ENCODE measurements around the gene ZNF576.
"Not testable (repeated sequence)": the region's sequence is repeated elsewhere in the genome, so short reads cannot be mapped to it uniquely, and the experiment has no call there.

ZNF576 gene

DNA sequence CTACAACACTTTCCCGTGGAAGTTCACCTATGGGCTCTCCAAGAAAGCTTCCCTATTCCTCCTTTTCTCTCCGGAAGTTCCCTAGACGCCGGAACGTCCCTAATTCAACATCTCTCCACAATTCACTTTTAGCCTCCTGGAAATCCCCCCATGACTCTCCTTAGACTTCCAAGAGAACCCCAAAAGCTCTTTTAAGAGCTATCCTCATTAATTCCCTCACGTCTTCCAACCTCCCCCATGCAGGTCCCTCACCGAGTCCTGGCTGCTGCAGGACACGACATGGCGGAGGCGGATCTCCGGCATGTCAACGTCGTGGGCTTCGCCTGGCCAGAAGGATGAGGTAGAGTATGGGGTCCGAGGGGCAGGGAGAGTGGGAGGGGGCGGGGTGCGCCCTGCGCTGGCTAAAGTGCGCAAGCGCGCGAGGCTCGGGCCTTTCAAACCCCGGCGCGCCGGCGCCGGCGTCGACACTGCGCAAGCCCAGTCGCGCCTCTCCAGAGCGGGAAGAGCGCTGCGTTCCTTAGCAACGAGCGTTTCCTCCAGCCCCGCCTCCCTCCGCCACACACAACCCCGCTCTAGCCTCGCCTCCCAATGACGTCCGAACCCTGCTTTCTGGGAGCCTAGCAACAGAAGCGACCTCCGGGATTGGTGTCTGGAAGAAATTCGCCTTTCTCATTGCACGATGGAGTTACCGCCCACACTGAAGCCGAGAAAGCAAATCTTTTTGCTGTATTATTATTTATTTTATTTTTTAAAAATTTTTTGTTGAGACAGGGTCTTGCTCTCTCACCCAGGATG, 21.0 kb upstream of the ZNF576 start, which contains the start of the genes PINLYP and XRCC1:
TSS of gene PINLYP (plus strand) at position 646 of the 795 bp plus-strand sequence. CDS start 1,391 bp downstream, outside the sequence.
TSS of gene XRCC1 (minus strand) at position 372 of the 795 bp plus-strand sequence. CDS start at position 303, 69 bp downstream.
- DNase-seq, result peak; percentile 98

DNA sequence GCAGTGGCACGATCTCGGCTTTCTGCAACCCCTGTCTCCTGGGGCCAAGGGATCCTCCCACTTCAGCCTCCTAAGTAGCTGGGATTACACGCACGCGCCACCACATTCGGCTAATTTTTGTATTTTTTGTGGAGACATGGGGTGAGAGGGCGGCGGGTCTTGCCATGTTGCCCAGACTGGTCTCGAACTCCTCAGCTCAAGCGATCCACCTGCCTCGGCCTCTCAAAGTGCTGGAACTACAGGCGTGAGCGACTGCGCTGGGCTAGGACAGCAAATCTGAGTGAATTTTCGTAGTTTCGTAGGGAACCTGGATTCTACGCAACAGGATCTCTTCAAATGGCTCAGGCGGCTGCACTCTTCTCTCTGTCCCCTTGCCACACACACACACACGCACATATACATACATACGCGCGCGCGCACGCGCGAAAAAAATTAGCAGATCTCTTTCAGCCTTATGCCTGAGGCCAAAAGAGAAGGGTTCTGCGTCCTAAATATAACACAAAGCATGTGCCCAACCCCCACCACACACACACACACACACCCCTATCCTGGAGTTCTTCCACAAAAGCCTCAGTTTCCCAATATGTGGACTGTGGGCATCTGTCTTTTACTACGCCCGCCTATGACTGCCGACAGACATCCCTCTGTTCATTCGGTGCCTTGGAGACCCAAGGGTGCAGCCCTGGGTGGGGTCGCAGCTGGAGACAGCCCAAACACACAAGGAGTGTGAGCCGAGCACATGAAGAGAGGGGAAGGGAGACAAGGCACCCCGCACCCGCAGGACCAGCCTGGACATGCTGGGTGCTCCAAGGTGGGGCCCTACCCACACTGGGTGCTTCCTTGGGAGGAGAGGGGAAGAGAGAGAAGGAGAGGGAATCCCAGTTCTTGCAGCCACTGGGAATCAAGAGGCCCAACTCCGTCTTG, 20.2 kb upstream of the ZNF576 start:
- DNase-seq, result no peak

DNA sequence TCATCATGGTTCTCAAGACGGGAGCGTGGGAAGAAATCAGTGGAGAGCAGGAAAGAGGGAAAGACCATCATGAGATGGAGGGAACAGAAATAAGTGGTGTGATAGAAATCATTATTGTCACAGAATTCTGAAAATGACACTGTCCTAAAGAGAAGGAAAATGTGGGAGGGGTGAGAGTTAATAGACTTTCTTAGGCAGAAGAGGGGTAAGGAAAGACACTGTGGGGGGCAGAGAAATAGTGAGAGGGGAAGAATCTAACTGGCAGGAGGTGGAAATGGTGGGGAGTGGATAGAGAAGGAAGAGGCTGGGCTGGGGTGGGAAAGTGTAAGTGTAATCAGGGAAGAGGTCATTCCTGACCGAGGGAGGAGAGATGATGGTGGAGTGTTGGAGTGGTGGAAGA, 17.6 kb upstream of the ZNF576 start:
- no peak for DNase-seq

DNA sequence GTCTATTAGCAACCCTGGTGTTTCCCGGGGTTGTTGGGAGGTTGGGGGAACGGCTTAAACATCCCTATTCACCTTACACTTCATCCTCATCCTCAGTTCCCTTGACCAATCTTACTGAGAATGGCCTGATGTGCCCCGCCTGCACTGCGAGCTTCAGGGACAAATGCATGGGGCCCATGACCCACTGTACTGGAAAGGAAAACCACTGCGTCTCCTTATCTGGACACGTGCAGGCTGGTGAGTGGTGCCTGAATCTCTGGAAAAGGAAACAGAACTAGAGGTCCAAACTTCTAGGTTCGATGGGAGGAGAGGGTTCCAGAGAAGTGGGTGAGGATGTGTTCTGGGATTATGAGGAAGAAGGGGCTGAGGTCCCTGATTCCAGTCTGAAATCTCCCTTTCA, 14.9 kb upstream of the ZNF576 start:
- DNase-seq, result no peak

DNA sequence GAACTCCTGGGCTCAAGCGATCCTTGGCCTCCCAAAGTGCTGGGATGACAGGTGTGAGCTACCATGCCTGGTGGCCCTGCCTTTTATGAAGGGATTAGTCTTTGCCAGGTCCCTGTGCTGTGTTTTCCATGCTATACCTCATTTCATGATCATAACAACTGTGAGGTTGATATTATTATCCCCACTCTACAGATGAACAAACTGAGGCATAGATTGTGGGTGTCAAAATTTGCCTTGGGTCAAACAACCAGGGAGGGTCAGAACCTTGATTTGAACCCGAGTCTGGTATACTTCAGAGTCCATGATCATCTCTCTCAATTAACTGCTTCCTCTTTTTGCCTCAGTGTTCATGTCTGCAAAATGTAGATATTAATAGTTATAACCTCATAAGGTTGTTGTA, 13.9 kb upstream of the ZNF576 start:
- DNase-seq, result no peak

DNA sequence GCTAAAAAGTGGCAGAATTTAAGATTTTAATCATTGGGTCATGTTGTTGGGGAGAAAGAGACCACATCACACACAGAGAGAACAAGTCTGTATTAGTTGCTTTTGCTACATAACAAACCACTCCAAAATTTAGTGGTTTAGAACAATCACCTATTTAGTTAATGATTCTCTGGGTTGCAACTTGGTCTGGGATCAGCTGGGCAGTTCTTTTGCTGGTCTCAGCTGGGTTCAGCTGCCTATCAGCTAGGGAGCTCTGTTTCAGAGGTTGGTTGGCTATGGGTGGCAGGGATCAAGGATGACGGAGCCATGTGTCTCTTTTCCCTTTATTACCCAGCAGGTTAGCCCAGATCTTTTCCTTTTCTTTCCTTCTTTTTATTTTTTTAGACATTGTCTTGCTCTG, 11.9 kb upstream of the ZNF576 start:
- DNase-seq, result no peak

DNA sequence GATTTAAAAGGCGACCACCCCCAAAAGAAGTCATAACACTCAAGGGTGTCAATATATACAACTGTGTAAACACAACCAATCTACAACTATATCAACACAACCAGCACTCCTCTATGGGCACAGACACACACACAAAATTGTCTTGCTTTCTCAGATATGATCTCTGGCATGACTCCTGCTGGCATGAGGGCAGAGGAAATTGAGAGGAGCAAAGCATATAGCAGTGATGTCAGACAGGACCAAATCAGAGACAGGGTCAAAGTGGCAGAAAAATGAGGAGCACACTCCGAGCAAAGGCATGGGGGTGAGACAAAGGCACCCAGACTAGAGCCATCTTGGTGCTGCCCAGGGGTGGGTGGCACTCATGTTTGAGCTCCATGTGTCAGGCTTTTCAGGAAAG, 10.0 kb upstream of the ZNF576 start:
- no peak for DNase-seq

DNA sequence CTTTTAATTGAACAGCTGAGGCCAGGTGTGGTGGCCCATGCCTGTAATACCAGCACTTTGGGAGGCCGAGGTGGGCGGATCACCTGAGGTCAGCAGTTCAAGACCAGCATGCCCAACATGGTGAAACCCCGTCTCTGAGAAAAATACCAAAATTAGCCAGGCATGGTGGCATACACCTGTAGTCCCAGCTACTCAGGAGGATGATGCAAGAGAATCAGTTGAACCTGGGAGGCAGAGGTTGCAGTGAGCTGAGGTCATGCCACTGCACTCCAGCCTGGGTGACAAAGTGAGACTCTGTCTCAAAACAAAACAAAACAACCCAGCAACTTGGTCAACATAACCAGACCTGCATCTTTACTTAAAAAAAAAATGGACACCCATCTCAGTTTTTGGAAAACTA, 9.4 kb upstream of the ZNF576 start:
- not testable (repeated sequence) for DNase-seq

DNA sequence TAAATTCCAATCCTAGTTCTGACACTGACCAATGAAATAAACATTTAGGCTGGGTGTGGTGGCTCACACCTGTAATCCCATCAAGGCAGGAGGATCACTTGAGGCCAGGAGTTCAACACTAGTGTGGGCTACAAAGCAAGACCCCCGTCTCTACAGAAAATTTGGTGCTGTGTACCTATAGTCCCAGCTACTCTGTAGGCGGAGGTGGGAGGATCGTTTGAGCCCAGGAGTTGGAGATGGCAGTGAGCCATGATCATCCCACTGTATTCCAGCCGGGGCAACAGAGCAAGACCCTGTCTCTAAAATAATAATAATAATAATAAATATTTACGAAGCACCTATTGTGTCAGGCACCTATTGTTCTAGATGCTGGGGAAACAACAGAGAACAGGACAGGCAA, 7.1 kb upstream of the ZNF576 start:
- DNase-seq, result no peak

DNA sequence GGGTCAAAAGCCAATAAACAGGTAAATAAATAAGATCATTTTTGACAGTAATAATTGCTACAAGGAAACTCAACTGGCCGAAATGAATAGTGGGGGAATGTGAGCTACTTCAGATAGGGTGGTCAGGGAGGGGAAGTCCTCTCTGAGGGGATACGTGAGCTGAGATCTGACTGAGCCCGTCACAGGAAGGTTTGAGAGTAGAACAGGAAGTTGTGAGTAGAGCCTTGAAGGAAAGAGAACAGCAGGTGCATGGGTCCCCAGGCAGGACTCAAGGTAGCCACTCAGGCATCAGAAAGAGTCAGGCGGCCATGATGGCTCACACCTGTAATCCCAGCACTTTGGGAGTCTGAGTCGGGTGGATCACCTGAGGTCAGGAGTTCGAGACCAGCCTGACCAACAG, 6.7 kb upstream of the ZNF576 start:
- DNase-seq, result no peak

DNA sequence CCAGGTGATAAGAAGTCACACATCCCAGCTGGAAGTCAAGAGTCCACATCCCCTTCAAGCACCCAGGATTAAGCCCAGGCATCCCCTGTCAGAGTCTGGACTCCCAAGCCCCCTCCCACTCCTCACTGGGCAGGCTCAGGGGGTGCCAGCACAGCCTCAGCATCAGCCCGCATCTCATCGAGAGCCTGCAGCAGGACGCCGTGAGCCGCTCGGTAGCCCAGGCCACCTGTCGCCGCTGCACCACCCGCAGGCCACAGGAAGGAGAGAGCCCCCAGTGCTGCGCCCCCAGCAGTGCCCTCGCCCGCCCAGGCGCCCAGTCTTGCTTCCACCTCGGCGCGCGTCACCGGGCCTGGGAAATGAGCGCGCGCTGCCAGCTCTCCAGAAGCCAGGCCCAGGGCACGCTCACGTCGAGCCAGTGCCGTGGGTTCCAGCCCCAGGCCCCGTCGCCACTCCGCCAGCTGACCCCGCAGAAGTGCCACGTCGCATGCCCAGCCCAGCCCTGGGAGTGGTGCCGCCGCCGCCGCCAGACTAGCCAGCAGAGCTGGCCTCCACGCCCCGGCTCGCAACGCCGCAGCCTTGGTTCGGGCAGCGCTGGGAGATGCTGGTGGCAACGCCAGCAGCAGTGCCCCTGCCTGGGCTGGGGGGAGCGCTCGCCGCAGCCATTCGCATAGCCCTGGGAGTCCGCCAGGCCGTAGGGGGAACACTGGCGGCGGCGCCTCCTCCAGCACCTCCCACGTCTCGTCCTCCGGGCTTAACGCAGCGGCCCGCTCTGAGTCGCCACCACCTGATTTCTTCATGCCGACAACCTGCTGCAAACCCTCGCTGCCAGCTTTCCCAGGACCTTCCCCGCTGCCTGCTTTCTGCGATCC, 4.3 kb upstream of the ZNF576 start:
- no peak for DNase-seq

DNA sequence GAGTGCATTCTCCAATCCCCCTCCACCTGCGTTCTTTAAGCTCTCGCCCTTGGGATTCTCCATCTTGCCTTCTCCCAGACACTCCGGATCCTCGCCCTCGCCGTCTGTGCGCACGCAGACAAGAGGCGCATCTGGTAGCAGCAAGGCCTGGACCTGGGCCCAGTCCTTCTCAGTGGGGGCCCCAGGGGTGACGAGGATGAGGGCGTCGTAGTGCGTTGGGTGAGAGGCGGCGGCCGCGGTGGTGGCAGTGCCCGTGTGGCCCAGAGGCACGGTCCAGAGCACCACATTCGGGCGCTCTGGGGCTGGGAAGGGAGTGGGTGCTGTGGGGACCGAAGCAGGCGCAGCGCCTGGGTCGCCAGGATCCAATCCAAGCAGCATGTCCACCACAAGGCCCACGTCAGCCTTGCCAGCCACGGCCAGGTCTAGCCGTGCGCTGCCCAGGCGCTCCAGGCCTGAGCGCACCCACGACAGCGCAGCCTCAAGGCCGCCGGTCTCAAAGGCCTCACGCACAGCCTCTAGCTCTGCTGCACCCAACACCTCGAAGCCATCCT, 3.5 kb upstream of the ZNF576 start:
- DNase-seq, result no peak

DNA sequence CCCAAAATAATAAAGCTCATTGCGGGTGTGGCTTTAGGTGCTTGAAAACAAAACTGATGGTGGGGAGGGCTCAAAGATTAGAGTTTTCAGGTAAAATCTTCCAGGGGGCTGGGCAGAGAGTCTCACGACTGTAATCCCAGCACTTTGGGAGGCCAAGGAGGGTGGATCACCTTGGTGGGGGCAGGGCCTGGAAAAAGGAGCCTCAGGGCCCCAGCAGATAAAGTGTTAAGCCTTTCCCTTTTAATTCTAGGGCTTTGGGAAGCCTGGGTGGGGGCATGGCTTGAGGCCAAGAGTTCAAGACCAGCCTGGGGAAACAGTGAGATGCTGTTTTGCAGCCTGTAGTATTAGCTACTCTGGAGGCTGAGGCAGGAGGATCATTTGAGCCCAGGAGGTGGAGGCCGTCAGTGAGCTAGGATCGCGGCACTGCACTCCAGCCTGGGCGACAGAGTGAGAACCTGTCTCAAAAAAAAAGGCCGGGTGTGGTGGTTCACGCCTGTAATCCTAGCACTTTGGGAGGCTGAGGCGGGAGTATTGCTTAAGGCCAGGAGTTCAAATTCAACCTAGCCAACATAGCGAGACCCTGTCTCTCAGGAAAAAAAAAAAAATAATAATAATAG, 2.2 kb upstream of the ZNF576 start:
- DNase-seq, result no peak

DNA sequence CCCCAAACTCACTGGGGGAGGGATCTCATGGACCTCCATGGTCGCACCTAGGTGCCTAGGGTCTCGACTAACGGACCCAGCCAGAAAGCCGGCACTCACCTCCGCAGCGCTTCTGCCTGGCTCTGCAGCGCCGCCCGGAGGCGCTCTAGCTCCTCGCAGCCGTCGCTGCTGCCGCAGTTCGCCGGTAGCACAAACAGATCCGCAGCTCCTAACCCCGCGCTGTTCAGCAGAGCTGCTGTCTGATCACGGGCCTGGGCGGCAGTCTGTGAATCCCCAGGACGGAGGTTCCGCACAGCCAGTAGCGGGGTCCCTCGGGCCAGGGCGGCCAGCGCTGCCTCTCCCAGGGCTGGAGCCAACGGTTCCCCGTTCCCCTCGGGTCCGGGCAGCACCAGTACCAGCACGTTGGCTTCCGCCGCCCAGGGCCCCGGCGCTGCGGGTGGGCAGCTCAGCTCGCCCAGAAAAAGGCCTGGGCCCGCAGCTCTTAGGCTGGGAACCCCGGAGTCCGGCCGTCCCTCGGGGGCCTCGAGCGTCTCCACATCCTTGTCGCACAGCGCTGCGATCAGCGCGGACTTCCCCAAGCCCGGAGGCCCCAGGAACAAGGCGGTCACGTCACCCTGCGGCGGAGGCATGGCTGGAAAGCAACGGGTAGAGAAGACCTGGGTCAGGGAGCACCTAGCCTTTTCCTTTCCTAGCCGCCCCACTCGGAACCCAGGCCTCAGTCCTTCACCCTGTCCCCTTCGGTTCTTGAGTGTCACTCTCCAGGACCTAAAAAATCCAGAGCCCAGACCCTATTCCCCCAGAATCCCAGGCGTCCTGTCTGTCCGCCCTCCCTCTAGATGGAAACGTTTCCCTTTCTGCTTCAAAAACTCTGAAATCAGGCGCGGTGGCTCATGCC, 1.4 kb upstream of the ZNF576 start:
- DNase-seq, result peak; percentile 81

DNA sequence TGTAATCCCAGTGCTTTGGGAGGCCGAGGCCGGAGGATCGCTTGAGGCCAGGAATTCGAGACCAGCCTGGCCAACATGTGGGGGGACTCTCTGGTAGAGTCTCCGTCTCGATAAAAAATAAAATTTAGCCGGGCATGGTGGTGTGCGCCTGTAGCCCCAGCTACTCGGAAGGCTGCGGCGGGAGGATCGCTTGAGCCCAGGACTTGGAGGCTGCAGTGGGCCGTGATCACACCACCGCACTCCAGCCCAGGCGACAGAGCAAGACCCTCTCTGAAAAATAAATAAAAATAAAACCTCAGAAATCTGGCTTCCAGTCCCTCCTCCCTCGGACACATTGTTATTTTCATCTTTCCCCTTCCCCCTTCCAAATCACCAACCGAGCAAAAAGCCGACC, 793 bp upstream of the ZNF576 start:
- no peak for DNase-seq

DNA sequence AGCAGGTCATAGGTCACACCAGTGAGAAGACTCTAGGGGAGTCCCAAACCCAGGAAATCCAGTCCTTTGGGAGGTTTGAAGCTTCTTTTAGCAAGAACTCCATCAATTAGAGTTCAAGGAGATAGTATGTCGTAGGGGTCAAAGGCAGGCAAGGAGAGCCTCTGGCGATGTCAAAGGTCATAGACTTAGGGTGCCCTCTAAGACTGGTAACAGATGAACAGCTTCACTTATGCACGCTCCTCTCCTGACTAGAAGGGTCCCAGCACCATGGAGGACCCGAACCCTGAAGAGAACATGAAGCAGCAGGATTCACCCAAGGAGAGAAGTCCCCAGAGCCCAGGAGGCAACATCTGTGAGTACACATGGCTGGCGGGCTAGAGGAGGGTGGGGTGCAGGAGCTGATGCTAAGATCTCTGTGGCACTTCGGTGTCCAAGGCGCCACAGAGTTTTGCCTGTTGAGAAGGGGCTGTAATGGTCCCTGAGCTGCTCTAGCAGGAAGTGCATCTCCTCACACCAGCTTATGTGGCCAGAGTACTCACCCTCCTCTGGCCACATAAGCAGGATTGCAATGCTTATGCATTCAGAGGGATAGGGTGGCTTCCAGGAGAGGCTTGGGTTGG, 557 bp downstream of the ZNF576 start:
- DNase-seq, result no peak

DNA sequence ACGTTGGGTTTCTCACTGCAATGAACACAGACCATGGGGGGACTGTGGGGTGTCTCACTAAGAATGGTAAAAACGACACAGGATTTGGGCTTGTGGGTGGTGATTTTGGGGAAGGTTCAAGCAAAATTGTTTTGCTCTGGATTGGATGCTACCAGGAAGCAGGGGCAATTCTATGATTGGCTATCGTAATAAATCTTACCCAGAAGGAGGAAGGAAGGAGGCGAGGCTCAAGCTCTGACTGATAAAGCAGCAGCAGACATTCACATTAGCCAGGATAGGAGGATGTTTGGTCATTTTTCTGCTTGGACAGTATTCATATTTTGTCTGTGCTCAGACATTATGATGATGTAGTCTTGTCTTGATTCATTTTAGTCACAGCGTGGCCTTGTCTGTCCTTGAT, 1.5 kb downstream of the ZNF576 start:
- no peak for DNase-seq

DNA sequence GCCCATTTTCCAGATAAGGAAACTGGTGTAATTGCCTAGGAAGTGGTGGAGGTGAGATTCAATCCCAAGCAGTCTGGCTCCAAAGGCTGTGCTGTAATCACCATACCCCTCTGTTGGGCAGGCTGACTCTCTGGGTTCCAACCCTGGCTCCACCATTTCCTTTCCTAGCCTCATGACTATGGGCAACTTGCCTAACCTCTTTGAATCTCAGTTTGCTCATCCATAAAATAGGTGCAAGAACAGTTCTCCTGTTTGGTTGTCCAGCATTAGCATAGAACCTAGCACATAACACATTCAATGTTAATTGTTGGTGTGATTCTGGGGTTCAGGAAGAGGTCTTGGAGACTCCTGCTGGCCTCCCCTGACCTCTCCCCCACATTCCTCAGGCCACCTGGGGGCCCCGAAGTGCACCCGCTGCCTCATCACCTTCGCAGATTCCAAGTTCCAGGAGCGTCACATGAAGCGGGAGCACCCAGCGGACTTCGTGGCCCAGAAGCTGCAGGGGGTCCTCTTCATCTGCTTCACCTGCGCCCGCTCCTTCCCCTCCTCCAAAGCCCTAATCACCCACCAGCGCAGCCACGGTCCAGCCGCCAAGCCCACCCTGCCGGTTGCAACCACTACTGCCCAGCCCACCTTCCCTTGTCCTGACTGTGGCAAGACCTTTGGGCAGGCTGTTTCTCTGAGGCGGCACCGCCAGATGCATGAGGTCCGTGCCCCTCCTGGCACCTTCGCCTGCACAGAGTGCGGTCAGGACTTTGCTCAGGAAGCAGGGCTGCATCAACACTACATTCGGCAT, 2.2 kb downstream of the ZNF576 start:
- DNase-seq, result no peak

DNA sequence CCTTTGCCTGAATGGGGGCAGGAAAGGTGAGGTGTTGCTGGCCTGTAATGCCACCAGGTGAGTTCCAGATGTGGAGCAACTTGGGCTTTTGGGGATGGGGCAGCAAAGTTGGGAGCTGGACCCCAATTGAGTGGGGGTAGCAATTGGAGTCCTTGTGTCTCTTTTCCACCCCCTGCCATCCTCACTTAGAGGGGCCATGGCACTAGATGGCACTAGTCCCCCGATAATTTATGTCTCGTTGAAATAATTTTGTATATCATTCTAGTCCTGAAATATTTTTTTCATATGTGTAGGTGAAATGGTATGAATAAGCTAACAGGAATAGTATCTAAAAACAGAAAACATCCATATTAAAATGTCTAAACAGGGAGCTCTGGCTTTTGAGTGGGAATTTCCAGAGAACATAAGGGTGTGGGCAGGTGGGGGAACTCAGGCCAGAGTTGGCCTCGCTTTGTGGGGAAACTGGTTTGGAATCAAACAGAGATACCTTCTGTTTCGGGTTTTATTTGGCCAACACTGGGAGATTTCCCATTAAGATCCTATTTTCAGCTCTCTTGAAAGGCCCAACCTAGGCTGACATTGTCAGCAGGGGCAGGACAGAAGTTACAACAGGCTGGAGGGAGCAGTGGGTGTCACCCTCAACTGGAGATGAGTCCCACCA, 3.4 kb downstream of the ZNF576 start:
- DNase-seq, result no peak
